Dendritic cell treated with granulocyte-macrophage colony-stimulating factor and Interleukin-4, amounts not matched to agents 40 ng/mL and 50 ng/mL, for 4 days (primary cell): ENCODE results near the gene MAST4.

Source experiments
- H3K27ac Mint-ChIP-seq: one replicate; pipeline ENCODE4 v1.8.0; 2022; ENCODE audit warnings: mild to moderate bottlenecking, mixed read lengths
- H3K27me3 Mint-ChIP-seq: one replicate; pipeline ENCODE4 v1.8.0; 2022; ENCODE audit warnings: mild to moderate bottlenecking, mixed read lengths
- H3K36me3 Mint-ChIP-seq: one replicate; pipeline ENCODE4 v1.8.0; 2022; ENCODE audit warnings: low read depth, mixed read lengths
- H3K4me1 Mint-ChIP-seq: one replicate; pipeline ENCODE4 v1.8.0; 2022; ENCODE audit warnings: low read depth, mixed read lengths
- H3K4me3 Mint-ChIP-seq: one replicate; pipeline ENCODE4 v1.8.0; 2022; ENCODE audit warnings: mild to moderate bottlenecking, moderate library complexity, mixed read lengths
- H3K9me3 Mint-ChIP-seq: one replicate; pipeline ENCODE4 v1.8.0; 2022; ENCODE audit warnings: mixed read lengths
- intact Hi-C: fragments of 100-400 bp; cut with micrococcal nuclease; formaldehyde crosslinking; loops from one replicate; pipeline ENCODE4 v1.15.0; 2022

MAST4 gene

GRCh38 chr5:67002832-67003684 is 406.9 kb downstream of the MAST4 start:
- intact Hi-C loops: no loop called here
- H3K27me3 Mint-ChIP-seq: peaks cover 18% of the 10 kb centered on the region
- peaks cover 10% of the 10 kb centered on the region for H3K4me1 Mint-ChIP-seq
- H3K27ac Mint-ChIP-seq: no peak overlapping the region
- no peaks in the 10 kb centered on the region for H3K36me3 Mint-ChIP-seq
- no peaks in the 10 kb centered on the region for H3K9me3 Mint-ChIP-seq
- no peak overlapping the region for H3K4me3 Mint-ChIP-seq

GRCh38 chr5:67003685-67003934 is 407.4 kb downstream of the MAST4 start:
- no peak overlapping the region for H3K27ac Mint-ChIP-seq
- no peaks in the 10 kb centered on the region for H3K36me3 Mint-ChIP-seq
- H3K27me3 Mint-ChIP-seq: peaks cover 18% of the 10 kb centered on the region
- H3K9me3 Mint-ChIP-seq: no peaks in the 10 kb centered on the region
- H3K4me1 Mint-ChIP-seq: peaks cover 10% of the 10 kb centered on the region
- intact Hi-C loops: no loop called here
- peak overlapping the region; percentile 74 for H3K4me3 Mint-ChIP-seq

DNA sequence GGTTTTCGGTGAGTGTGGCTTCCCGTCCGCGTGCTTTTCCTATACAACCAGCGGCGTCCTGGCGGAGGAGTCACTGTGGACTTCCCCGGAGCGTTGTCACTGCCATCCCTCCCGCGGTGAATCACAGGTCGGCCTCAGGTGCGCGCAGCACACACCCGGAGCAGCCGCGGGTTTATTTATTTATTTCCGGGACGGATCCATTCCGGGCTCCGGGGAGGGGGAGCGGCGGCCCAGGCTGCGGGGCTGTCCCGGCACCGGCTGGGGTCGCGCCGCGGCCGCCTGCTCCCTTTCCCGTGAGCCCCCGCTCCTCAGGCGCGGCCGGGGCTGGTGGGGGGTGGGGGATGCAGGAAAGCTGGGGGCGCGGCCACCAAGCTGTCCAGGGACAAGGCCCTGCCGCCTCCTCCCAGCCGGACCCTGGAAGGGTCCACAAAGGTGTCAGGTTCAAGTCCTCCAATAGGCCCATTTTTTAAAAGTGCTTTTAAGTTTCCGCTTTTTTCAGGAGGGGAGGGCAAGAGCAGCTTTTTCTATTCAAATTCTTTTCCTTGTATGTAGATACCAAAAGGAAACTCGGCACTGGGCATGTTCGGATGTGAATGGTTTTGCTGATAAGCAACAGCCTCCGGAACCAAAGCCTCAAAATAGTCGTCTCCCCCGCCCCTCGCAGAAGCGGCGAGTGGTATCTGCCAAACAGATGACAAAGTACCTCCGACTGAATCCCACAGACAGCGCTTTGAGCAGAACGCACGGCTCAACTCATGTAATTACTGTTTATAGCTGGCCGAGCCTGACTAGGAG is 407.9 kb downstream of the MAST4 start:
- H3K4me1 Mint-ChIP-seq: peaks cover 10% of the 10 kb centered on the region
- H3K4me3 Mint-ChIP-seq: peak overlapping the region; percentile 74
- intact Hi-C loops: no loop called here
- peaks cover 17% of the 10 kb centered on the region for H3K27me3 Mint-ChIP-seq
- H3K27ac Mint-ChIP-seq: peak overlapping the region; percentile 74
- no peaks in the 10 kb centered on the region for H3K36me3 Mint-ChIP-seq
- no peaks in the 10 kb centered on the region for H3K9me3 Mint-ChIP-seq

DNA sequence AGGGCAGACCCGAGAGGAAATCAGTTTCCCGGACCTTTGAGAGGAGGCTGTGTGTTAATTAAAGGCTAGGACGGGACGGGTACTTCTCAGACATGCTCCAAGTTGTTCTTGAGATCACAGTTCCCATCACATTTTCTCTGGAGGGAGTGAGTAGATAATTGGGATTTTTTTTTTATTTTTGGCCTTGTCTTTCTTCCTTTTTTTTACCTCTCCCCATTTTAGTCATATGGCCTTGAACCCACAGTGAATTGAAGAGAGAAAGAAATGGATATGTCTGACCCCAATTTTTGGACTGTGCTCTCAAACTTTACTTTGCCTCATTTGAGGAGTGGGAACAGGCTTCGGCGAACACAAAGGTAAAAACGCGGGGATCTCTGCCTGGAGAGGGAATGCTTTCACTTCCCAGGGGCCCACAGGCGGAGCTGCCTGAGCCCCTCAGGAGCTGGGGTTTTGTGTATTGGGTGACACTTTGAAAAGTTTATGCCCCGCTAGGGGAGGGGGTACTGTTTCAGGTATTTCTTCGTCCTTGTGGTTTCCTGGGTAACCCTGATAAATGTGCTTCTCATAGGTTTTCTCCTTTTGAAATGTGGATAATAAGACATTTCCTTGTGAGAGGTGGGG is 408.6 kb downstream of the MAST4 start:
- intact Hi-C loops: no loop called here
- H3K4me1 Mint-ChIP-seq: peaks cover 10% of the 10 kb centered on the region
- no peaks in the 10 kb centered on the region for H3K9me3 Mint-ChIP-seq
- peaks cover 17% of the 10 kb centered on the region for H3K27me3 Mint-ChIP-seq
- peak overlapping the region; percentile 74 for H3K4me3 Mint-ChIP-seq
- H3K36me3 Mint-ChIP-seq: no peaks in the 10 kb centered on the region
- H3K27ac Mint-ChIP-seq: peak overlapping the region; percentile 74

DNA sequence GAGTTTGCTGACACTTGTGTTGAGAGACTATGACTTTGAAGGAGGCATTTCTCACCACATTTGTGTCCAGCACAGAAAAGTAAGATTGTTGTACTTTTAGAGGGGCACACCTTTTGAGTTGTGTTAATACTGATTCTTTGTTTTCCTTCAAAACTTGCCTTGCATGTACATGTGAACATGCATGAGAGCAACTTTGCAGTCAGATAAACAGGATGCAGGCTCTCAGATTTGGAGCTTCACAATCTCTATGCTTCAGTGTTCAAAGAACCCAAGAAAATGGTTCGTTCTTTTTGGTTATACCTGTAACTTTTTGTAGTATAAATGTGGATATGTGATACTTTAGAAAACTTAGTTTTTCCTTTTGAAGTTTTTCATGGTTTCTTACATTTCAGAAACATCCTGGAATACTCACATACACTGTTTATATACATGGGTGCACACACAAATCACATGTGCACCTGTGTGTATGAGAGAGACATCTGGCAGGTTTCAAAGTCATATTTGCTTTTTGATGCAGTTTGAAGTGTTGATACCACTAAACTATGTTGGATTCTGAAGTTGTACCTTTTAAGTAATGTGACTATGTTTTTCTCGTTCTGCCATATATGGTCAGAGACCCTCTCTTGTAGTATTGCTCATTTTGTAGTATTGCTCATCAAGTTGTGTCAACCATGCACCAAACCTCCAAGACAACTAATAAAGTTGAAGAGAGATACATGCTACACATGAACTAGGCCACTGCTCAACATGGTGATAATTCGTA is 409.7 kb downstream of the MAST4 start:
- H3K9me3 Mint-ChIP-seq: no peaks in the 10 kb centered on the region
- H3K4me3 Mint-ChIP-seq: no peak overlapping the region
- intact Hi-C loops: no loop called here
- peaks cover 17% of the 10 kb centered on the region for H3K27me3 Mint-ChIP-seq
- peaks cover 10% of the 10 kb centered on the region for H3K4me1 Mint-ChIP-seq
- no peaks in the 10 kb centered on the region for H3K36me3 Mint-ChIP-seq
- H3K27ac Mint-ChIP-seq: no peak overlapping the region

DNA sequence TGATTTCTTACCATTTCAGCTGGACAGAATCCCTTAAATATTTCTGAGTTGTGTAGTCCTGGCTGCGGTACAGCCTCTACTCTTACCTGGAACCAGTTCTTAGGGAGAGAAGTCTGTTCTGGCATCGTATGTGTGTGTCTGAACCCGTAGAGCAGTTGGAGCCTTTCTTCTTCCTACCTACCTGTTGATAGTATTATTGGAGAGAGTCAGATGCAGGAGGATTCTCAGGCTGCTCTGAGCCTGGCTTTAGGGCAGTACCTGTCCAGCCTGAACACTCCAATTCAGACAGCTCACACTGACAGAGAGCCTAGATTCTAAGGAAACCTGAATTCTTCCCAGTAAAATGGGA is 410.3 kb downstream of the MAST4 start:
- no peak overlapping the region for H3K4me3 Mint-ChIP-seq
- H3K27ac Mint-ChIP-seq: no peak overlapping the region
- H3K9me3 Mint-ChIP-seq: no peaks in the 10 kb centered on the region
- intact Hi-C loops: no loop called here
- peaks cover 15% of the 10 kb centered on the region for H3K4me1 Mint-ChIP-seq
- peaks cover 17% of the 10 kb centered on the region for H3K27me3 Mint-ChIP-seq
- H3K36me3 Mint-ChIP-seq: no peaks in the 10 kb centered on the region

- Mint-ChIP-seq H3K27ac (no peak overlapping the region), H3K4me3 (no peak overlapping the region), H3K9me3 (no peaks in the 10 kb centered on the region), H3K27me3 (peaks cover 10% of the 10 kb centered on the region), H3K4me1 (peaks cover 18% of the 10 kb centered on the region), H3K36me3 (no peaks in the 10 kb centered on the region)
- intact Hi-C loops: no loop called here
Measured at GRCh38 chr5:67009028-67009427, 412.8 kb downstream of the MAST4 start.

GRCh38 chr5:67010684-67011409 is 414.7 kb downstream of the MAST4 start:
- intact Hi-C loops: no loop called here
- no peaks in the 10 kb centered on the region for H3K36me3 Mint-ChIP-seq
- peaks cover 8% of the 10 kb centered on the region for H3K4me1 Mint-ChIP-seq
- H3K4me3 Mint-ChIP-seq: no peak overlapping the region
- no peak overlapping the region for H3K27ac Mint-ChIP-seq
- H3K9me3 Mint-ChIP-seq: no peaks in the 10 kb centered on the region
- H3K27me3 Mint-ChIP-seq: no peaks in the 10 kb centered on the region

DNA sequence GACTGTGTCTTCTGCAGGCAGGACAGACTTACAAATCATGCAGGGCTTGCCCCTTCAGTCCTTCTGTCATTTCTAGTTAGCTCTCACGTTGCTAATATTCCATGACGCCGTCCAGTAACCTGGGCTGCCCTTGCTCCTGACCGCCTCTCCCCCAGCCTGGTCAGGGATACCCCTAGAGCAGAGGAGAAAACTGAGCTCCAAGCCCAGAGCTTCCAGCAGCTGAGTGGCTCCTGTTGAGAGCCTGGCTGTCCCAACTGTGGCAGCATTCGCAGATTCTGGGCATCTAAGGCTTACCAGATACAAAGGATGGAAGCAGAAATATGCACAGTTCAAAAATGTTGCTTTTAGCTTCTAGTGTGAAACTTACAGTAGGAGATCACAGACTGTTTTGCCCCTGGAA is 415.2 kb downstream of the MAST4 start:
- Mint-ChIP-seq H3K9me3 (no peaks in the 10 kb centered on the region), H3K4me3 (no peak overlapping the region), H3K27me3 (no peaks in the 10 kb centered on the region), H3K27ac (no peak overlapping the region), H3K36me3 (no peaks in the 10 kb centered on the region), H3K4me1 (peaks cover 8% of the 10 kb centered on the region)
- intact Hi-C loops: no loop called here

DNA sequence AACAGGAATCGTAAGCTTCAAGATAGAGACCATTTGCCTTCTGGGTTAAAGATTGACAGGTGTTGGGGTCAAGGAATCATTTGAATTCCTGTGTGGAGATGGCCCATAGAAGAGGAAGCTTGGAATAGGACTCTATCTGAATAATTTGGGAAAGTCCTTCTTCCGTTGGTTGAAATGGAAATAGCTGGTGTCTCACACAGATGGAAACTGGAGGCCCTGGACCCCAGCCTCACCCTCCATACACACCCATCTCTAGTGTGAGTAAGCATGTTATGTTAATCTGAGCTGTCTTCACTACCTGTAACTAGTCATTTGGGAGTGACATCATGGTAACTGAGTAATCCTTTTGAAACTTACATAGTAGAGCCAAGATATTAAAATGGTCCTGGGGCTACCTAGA is 416.0 kb downstream of the MAST4 start:
- Mint-ChIP-seq H3K27ac (no peak overlapping the region), H3K36me3 (no peaks in the 10 kb centered on the region), H3K4me3 (no peak overlapping the region), H3K9me3 (no peaks in the 10 kb centered on the region), H3K27me3 (no peaks in the 10 kb centered on the region), H3K4me1 (peaks cover 8% of the 10 kb centered on the region)
- intact Hi-C loops: no loop called here

- intact Hi-C loops: no loop called here
- Mint-ChIP-seq H3K27ac (no peak overlapping the region), H3K9me3 (no peaks in the 10 kb centered on the region), H3K27me3 (no peaks in the 10 kb centered on the region), H3K4me1 (peaks cover 8% of the 10 kb centered on the region), H3K36me3 (no peaks in the 10 kb centered on the region), H3K4me3 (no peak overlapping the region)
Measured at GRCh38 chr5:67013719-67014118, 417.5 kb downstream of the MAST4 start.

GRCh38 chr5:67014191-67014590 is 418.0 kb downstream of the MAST4 start:
- Mint-ChIP-seq H3K4me3 (no peak overlapping the region), H3K4me1 (peaks cover 8% of the 10 kb centered on the region), H3K9me3 (no peaks in the 10 kb centered on the region), H3K36me3 (no peaks in the 10 kb centered on the region), H3K27me3 (no peaks in the 10 kb centered on the region), H3K27ac (no peak overlapping the region)
- intact Hi-C loops: no loop called here

- Mint-ChIP-seq H3K27me3 (no peaks in the 10 kb centered on the region), H3K27ac (no peak overlapping the region), H3K4me1 (peaks cover 8% of the 10 kb centered on the region), H3K4me3 (no peak overlapping the region), H3K36me3 (no peaks in the 10 kb centered on the region), H3K9me3 (no peaks in the 10 kb centered on the region)
- intact Hi-C loops: no loop called here
Measured at GRCh38 chr5:67014957-67015400, 418.8 kb downstream of the MAST4 start.
